Psoas muscle (tissue), 8 donors: ENCODE data around the gene C1QC. TPM values are rescaled to one million over a fixed set of nuclear protein-coding genes. Genes with fewer than 3 reads are reported as not detected.
A peak's percentile ranks its signal among the peaks of the same experiment; 100 is the strongest.

ENCODE experiments used
- ATAC-seq, 4 donors: fragments of 200-7000 bp; cut with Tn5 transposase; one replicate each; pipeline ENCODE4 v1.9.1; 2020; ENCODE audit warnings: moderate library complexity in 3 of 4, mild to moderate bottlenecking in 2 of 4
- DNase-seq, 2 donors: peaks; one replicate each; pipeline ENCODE4 v3.0.0-alpha.2; 2020
- H3K27ac ChIP-seq: fragments of 200-600 bp; one replicate; pipeline ENCODE4 v1.8.0; 2022
- H3K27me3 ChIP-seq, 3 donors: fragments of 200-600 bp in 1 of 3; one replicate each; pipeline versions ENCODE4 v1.6.1 to v1.8.0; 2013 to 2022; ENCODE audit warnings: low read length in 2 of 3, mild to moderate bottlenecking in 2 of 3, moderate library complexity in 1 of 3; ENCODE audit not compliant: insufficient read depth in 3 of 3
- H3K36me3 ChIP-seq, 2 donors: fragments of 200-600 bp in 1 of 2; one replicate each; pipeline versions ENCODE4 v1.6.1 to v1.8.0; 2013 to 2022; ENCODE audit warnings: low read depth in 1 of 2, mild to moderate bottlenecking in 1 of 2, moderate library complexity in 1 of 2; ENCODE audit not compliant: insufficient read depth in 1 of 2
- H3K4me1 ChIP-seq: fragments of 200-600 bp; one replicate; pipeline ENCODE4 v1.8.0; 2022
- H3K4me3 ChIP-seq: fragments of 200-600 bp; one replicate; pipeline ENCODE4 v1.8.0; 2022; ENCODE audit warnings: mild to moderate bottlenecking
- H3K9me3 ChIP-seq: fragments of 200-600 bp; one replicate; pipeline ENCODE4 v1.8.0; 2022
- CTCF ChIP-seq: fragments of 200-600 bp; IDR thresholded peaks from one replicate; pipeline ENCODE4 v1.8.0; 2022; ENCODE audit warnings: antibody characterized with exemption
- WGBS, 3 donors: extraction: QIAGEN DNeasy Blood & Tissue Kit; methylation state at CpG; one replicate each; pipeline versions ENCODE4 v1.1.6 to v1.1.7; 2013; 5-methylcytosine and 5-hydroxymethylcytosine counted together
- intact Hi-C, 2 donors: fragments of 100-400 bp; cut with DNase I; formaldehyde crosslinking; loops; one replicate each; pipeline versions ENCODE4 v1.11.0 to v1.14.2; 2022
- polyA plus RNA-seq, 3 donors: library from polyadenylated mRNA; stranded (reverse); fragments of 200-250 nt; gene quantifications; one replicate each; pipeline ENCODE4 v1.2.3, GENCODE V29; 2013
- total RNA-seq, 4 donors: library from RNA; stranded (reverse); fragmentation: NEBNext Ultra II Directional in 2 of 4; extraction: Animal tissue kit (Norgen Biotek cat#: 25700) in 2 of 4; gene quantifications; one replicate each; pipeline versions ENCODE4 v1.2.1 to v1.2.4, GENCODE V29; 2021 to 2023
- donor health status: healthy with polysubstance abuse.
- donor health status: DM: no; HTN: no; CAD: no; lungs with moderate emphysema.
- donor health status: Bipolar disorder and iron deficiency.
- donor health status: healthy.
- donor health status: DM: yes; HTN: yes; CAD: no.
- donor health status: DM: no; HTN: no; CAD: no.
- donor health status: DM: no; HTN: no; CAD: no.
- donor health status: DM: yes; HTN: yes; CAD: no.

Gene C1QC
- total and polyA plus RNA-seq, 7 donors = 8.7 to 39.1 (median 24.2) TPM

- Histone ChIP-seq H3K4me1 (no peaks in the 10 kb centered on the region), H3K4me3 (no peak overlapping the region), H3K27me3 (peaks cover 0 to 28% (median 3%) of the 10 kb centered on the region in 3 donors), H3K36me3 (no peaks in the 10 kb centered on the region), H3K9me3 (no peaks in the 10 kb centered on the region), H3K27ac (no peak overlapping the region)
- intact Hi-C loops = no loop called here
- 13 to 23% (median 20%) methylated on average over 5 to 7 of the region's 7 CpGs for WGBS, 3 donors
- ATAC-seq (no peak), DNase-seq (peak in 1 of 2 donors; percentile 53)
- no peak for TF ChIP-seq CTCF
Observed at GRCh38 chr1:22635436-22635835, 8.0 kb upstream of the C1QC start.

GRCh38 chr1:22636353-22636752 lies 7.1 kb upstream of the C1QC start, which contains the start of gene C1QA:
TSS of gene C1QA (plus strand) at chr1:22636628. CDS start at chr1:22637617, 989 bp downstream.
- no peak within 1 kb of the TSS for H3K27ac ChIP-seq
- H3K9me3 ChIP-seq = no peaks in the 10 kb centered on the region
- no peaks in the 10 kb centered on the region for H3K36me3 ChIP-seq
- H3K4me1 ChIP-seq = no peaks in the 10 kb centered on the region
- peak in 2 of 4 donors; percentile 53 to 57 for ATAC-seq
- intact Hi-C loops = no loop called here
- H3K27me3 ChIP-seq = peaks cover 0 to 28% (median 3%) of the 10 kb centered on the region in 3 donors
- peak within 1 kb of the TSS; percentile 36 for H3K4me3 ChIP-seq
- DNase-seq = peak; percentile 61 to 81
- no peak for TF ChIP-seq CTCF
- 26 to 31% (median 28%) methylated on average over 5 of the region's 5 CpGs for WGBS, 3 donors

- no peak overlapping the region for H3K27ac ChIP-seq
- H3K4me1 ChIP-seq = no peaks in the 10 kb centered on the region
- ATAC-seq = no peak
- no peaks in the 10 kb centered on the region for H3K9me3 ChIP-seq
- peaks cover 0 to 28% (median 3%) of the 10 kb centered on the region in 3 donors for H3K27me3 ChIP-seq
- intact Hi-C loops = no loop called here
- no peak for DNase-seq
- 83 to 87% (median 85%) methylated on average over 6 of the region's 6 CpGs for WGBS, 3 donors
- peak overlapping the region; percentile 36 for H3K4me3 ChIP-seq
- H3K36me3 ChIP-seq = no peaks in the 10 kb centered on the region
- no peak for TF ChIP-seq CTCF
Observed at GRCh38 chr1:22636927-22637326, 6.5 kb upstream of the C1QC start.

- H3K4me3 ChIP-seq = peak overlapping the region; percentile 36
Observed at GRCh38 chr1:22637907-22638445, 5.5 kb upstream of the C1QC start.

More at GRCh38 chr1:22637907-22638445, 5.5 kb upstream of the C1QC start:
- Histone ChIP-seq H3K27me3 (peaks cover 0 to 25% (median 3%) of the 10 kb centered on the region in 3 donors), H3K36me3 (no peaks in the 10 kb centered on the region), H3K27ac (no peak overlapping the region), H3K9me3 (no peaks in the 10 kb centered on the region), H3K4me1 (no peaks in the 10 kb centered on the region)
- 58 to 62% (median 60%) methylated on average over 3 of the region's 3 CpGs for WGBS, 3 donors
- ATAC-seq = no peak
- no peak for DNase-seq
- intact Hi-C loops = no loop called here
- no peak for TF ChIP-seq CTCF
